Right lobe of liver (tissue), 6 donors: ENCODE data around the gene IFNL4. TPM values are rescaled to one million over a fixed set of nuclear protein-coding genes. Genes with fewer than 3 reads are reported as not detected.
A peak's percentile ranks its signal among the peaks of the same experiment; 100 is the strongest.

Experiments
- ATAC-seq, 4 donors: fragments of 200-7000 bp; cut with Tn5 transposase; one replicate each; pipeline ENCODE4 v1.9.1; 2020; ENCODE audit warnings: mild to moderate bottlenecking in 4 of 4, moderate library complexity in 4 of 4
- DNase-seq, 3 donors: peaks; one replicate each; pipeline ENCODE4 v3.0.0-alpha.2; 2020
- H3K27ac ChIP-seq, 3 donors: fragments of 200-600 bp; one replicate each; pipeline ENCODE4 v1.8.0; 2022
- H3K27me3 ChIP-seq, 2 donors: fragments of 200-600 bp; one replicate each; pipeline ENCODE4 v1.8.0; 2022
- H3K36me3 ChIP-seq, 4 donors: fragments of 200-600 bp; sonication (generic) in 1 of 4; one replicate each; pipeline versions ENCODE4 v1.5.1 to v1.8.0; 2017 to 2022; ENCODE audit warnings: control low read depth in 1 of 4
- H3K4me1 ChIP-seq, 4 donors: fragments of 200-600 bp; sonication (generic) in 1 of 4; one replicate each; pipeline versions ENCODE4 v1.5.1 to v1.8.0; 2017 to 2022; ENCODE audit warnings: control low read depth in 1 of 4
- H3K4me3 ChIP-seq, 3 donors: fragments of 200-600 bp; one replicate each; pipeline ENCODE4 v1.8.0; 2022
- H3K9me3 ChIP-seq, 4 donors: fragments of 200-600 bp; sonication (generic) in 1 of 4; one replicate each; pipeline versions ENCODE4 v1.5.1 to v1.8.0; 2017 to 2022; ENCODE audit warnings: control low read depth in 1 of 4
- POLR2A ChIP-seq: fragments of 450-650 bp; IDR thresholded peaks from one replicate; pipeline ENCODE4 v1.6.1; 2017; ENCODE audit warnings: antibody characterized with exemption, mild to moderate bottlenecking
- WGBS: methylation state at CpG from one replicate; pipeline ENCODE4 v1.1.6; 2018; ENCODE audit warnings: low coverage, low lambda C conversion rate; ENCODE audit not compliant: insufficient coverage; ENCODE audit errors: missing lambda C conversion rate; 5-methylcytosine and 5-hydroxymethylcytosine counted together
- intact Hi-C, 2 donors: fragments of 100-400 bp; cut with DNase I; formaldehyde crosslinking; loops; one replicate each; pipeline versions ENCODE4 v1.11.2 to v1.14.1; 2022
- total RNA-seq, 6 experiments: library from RNA; depleted of rRNA in 2 of 6; stranded (reverse); fragments of >200 nt in 2 of 6; fragmentation: NEBNext Ultra II Directional in 3 of 6; extraction: Animal tissue kit (Norgen Biotek cat#: 25700) in 3 of 6; gene quantifications; one replicate each; pipeline versions ENCODE4 v1.1.0 to v1.2.4, GENCODE V29; 2016 to 2023
- TF ChIP-seq, protein P1 (sequence below), 4 donors: fragments of 200-600 bp in 3 of 4; fragments of 450-650 bp in 1 of 4; IDR thresholded peaks; one replicate each; pipeline versions ENCODE4 v1.5.1 to v1.8.0; 2016 to 2022; ENCODE audit warnings: antibody characterized with exemption in 4 of 4, mild to moderate bottlenecking in 2 of 4
- donor health status: DM: no; HTN: yes; CAD: no.
- donor health status: DM: no; HTN: no; CAD: no.
- donor health status: DM: no; HTN: no; CAD: no.
- donor health status: DM: no; HTN: yes; CAD: no.
- donor health status: DM: no; HTN: yes; CAD: no.

Gene IFNL4
- total RNA-seq, 6 experiments from 2014 or later, result not detected

DNA sequence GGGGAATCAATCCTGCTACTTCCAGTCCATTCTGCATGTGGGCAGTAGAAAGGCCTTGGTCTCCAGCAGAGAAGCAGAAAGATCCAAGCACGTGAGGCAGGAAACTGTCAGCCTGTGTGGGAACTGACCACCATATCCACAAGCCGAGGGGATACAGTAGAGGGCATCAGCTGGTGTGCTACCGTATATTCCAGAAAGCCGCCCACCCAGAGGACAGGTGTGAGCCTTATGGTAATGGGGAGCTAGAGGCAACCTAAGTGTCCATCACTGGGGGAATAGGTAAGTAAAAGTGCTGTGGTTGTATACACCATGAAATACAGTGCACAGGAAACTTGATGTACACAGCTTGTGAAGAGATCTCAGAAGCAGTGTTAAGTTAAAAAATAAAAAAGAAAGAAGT lies 44.7 kb upstream of the IFNL4 start:
- Histone ChIP-seq H3K27ac (no peak overlapping the region), H3K36me3 (no peaks in the 10 kb centered on the region), H3K4me1 (no peaks in the 10 kb centered on the region), H3K9me3 (no peaks in the 10 kb centered on the region), H3K27me3 (no peaks in the 10 kb centered on the region), H3K4me3 (no peak overlapping the region)
- whole genome bisulfite sequencing, result 62% methylated on average over 4 of the region's 4 CpGs
- TF ChIP-seq, protein P1, sequence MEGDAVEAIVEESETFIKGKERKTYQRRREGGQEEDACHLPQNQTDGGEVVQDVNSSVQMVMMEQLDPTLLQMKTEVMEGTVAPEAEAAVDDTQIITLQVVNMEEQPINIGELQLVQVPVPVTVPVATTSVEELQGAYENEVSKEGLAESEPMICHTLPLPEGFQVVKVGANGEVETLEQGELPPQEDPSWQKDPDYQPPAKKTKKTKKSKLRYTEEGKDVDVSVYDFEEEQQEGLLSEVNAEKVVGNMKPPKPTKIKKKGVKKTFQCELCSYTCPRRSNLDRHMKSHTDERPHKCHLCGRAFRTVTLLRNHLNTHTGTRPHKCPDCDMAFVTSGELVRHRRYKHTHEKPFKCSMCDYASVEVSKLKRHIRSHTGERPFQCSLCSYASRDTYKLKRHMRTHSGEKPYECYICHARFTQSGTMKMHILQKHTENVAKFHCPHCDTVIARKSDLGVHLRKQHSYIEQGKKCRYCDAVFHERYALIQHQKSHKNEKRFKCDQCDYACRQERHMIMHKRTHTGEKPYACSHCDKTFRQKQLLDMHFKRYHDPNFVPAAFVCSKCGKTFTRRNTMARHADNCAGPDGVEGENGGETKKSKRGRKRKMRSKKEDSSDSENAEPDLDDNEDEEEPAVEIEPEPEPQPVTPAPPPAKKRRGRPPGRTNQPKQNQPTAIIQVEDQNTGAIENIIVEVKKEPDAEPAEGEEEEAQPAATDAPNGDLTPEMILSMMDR (IDR thresholded peaks at IDR 0.05), result no peak
- TF ChIP-seq POLR2A, result no peak
- intact Hi-C loops, result no loop called here
- no peak for ATAC-seq
- no peak for DNase-seq

DNA sequence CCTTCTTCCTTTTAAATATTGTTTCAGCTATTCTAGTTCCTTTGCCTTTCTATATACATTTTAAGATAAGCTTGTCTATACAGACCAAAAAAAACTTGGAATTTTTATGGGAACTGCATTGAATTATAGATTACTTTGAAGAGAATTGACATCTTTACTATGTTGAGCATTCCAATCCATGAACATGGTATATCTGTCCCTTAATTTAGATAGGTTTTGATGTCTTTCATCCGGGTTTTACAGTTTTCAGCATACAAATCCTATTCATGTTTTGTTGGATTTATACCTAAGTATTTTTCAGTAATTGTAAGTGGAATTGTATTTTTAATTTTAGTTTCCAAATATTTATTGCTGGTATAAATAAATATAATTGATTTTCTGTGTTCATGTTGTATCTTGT lies 35.4 kb upstream of the IFNL4 start:
- ATAC-seq, result no peak
- TF ChIP-seq, protein P1 (IDR thresholded peaks at IDR 0.05), result no peak
- TF ChIP-seq POLR2A, result no peak
- H3K9me3 ChIP-seq, result no peaks in the 10 kb centered on the region
- intact Hi-C loops, result no loop called here
- H3K4me3 ChIP-seq, result no peak overlapping the region
- no peaks in the 10 kb centered on the region for H3K27me3 ChIP-seq
- no peaks in the 10 kb centered on the region for H3K36me3 ChIP-seq
- no peak overlapping the region for H3K27ac ChIP-seq
- 67% methylated on average over 1 of the region's 1 CpG for WGBS
- DNase-seq, result no peak
- no peaks in the 10 kb centered on the region for H3K4me1 ChIP-seq

DNA sequence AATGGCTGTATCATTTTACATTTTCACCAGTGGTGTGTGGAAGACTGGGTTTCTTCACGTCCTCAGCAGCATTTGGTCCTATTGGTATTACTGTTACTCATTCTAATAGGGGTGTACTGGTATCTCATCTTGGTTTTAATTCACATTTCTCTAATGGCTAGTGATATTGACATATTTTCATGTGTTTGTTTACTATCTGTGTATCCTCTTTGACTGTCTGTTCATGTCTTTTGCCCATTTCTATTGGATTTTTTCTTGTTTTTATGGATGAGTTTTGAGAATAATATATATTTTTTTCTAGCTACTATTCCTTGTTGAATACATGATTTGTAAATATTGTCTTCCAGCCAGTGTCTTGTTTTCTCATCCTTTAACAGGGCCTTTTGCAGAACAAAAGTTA lies 33.4 kb upstream of the IFNL4 start:
- Histone ChIP-seq H3K27me3 (no peaks in the 10 kb centered on the region), H3K4me3 (no peak overlapping the region), H3K36me3 (no peaks in the 10 kb centered on the region), H3K27ac (no peak overlapping the region), H3K4me1 (no peaks in the 10 kb centered on the region), H3K9me3 (no peaks in the 10 kb centered on the region)
- no peak for ATAC-seq
- no peak for TF ChIP-seq POLR2A
- TF ChIP-seq, protein P1 (IDR thresholded peaks at IDR 0.05), result no peak
- no peak for DNase-seq
- intact Hi-C loops, result no loop called here
- 63% methylated on average over 1 of the region's 1 CpG for WGBS

DNA sequence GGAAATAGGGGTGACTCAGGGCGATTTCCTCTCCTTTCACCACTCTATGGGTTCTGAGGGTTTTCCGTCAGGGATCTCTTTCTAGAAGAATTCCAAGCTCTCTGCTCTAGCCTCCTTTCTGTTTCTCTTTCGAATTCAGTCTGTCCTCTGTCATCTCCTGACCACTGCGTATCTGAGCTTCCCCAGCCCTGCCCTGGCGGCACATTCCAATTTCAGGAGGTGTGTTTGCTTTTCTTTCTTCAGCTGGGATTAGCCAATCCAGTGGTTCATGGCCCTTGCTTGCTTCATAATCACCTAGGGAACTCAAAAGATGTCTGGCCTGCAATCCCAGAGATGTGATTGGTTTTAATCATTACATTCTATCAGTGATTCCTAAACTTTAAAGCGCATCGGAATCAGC lies 28.9 kb upstream of the IFNL4 start:
- H3K27me3 ChIP-seq, result no peaks in the 10 kb centered on the region
- H3K27ac ChIP-seq, result no peak overlapping the region
- 36% methylated on average over 7 of the region's 7 CpGs for WGBS
- no peaks in the 10 kb centered on the region for H3K9me3 ChIP-seq
- intact Hi-C loops, result no loop called here
- H3K36me3 ChIP-seq, result no peaks in the 10 kb centered on the region
- no peaks in the 10 kb centered on the region for H3K4me1 ChIP-seq
- ATAC-seq, result peak; percentile 88 to 99 (median 98)
- H3K4me3 ChIP-seq, result no peak overlapping the region
- TF ChIP-seq POLR2A, result no peak
- TF ChIP-seq, protein P1 (IDR thresholded peaks at IDR 0.05), result no peak
- DNase-seq, result peak; percentile 48 to 77 (median 65)

DNA sequence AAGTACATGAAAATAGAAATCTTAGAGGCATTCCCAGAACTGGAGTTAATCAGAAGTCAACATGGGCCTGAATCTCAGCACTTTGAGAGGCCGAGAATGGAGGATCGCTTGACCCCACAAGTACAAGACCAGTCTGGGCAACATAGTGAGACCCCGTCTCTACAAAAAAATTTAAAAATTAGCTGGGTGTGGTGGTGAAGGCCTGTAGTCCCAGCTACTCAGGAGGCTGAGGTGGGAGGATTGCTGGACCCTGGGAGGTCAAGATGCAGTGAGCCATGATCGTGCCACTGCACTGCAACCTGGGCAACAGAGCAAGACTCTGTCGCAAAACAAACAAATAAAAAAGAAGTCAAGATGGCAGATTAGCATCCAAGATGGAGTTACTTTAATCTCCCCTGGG lies 28.1 kb upstream of the IFNL4 start:
- WGBS, result 91% methylated on average over 5 of the region's 5 CpGs
- Histone ChIP-seq H3K36me3 (no peaks in the 10 kb centered on the region), H3K4me1 (no peaks in the 10 kb centered on the region), H3K4me3 (no peak overlapping the region), H3K27me3 (no peaks in the 10 kb centered on the region), H3K27ac (no peak overlapping the region), H3K9me3 (no peaks in the 10 kb centered on the region)
- DNase-seq, result peak in 1 of 3 donors; percentile 11
- TF ChIP-seq, protein P1 (IDR thresholded peaks at IDR 0.05), result no peak
- no peak for TF ChIP-seq POLR2A
- intact Hi-C loops, result no loop called here
- no peak for ATAC-seq
